Activated T-cell treated with anti-CD3 and anti-CD28 coated beads for 48 hours (primary cell): ENCODE measurements around the gene FOXI3.
"Not testable (repeated sequence)": the region's sequence is repeated elsewhere in the genome, so short reads cannot be mapped to it uniquely, and the experiment has no call there.

Experiments used
- DNase-seq: peaks from one replicate; pipeline ENCODE4 v3.0.0-alpha.2; 2020; ENCODE audit warnings: low read depth

Gene FOXI3

GRCh38 chr2:88442061-88442460 lies 10.4 kb downstream of the FOXI3 start:
- no peak for DNase-seq

- DNase-seq: no peak
Measured at GRCh38 chr2:88437010-88437409, 15.5 kb downstream of the FOXI3 start.

- no peak for DNase-seq
Measured at GRCh38 chr2:88429929-88430328, 22.6 kb downstream of the FOXI3 start.

- no peak for DNase-seq
Measured at GRCh38 chr2:88423733-88424132, 28.8 kb downstream of the FOXI3 start.

- DNase-seq: not testable (repeated sequence)
Measured at GRCh38 chr2:88419051-88419450, 33.4 kb downstream of the FOXI3 start.

- DNase-seq: no peak
Measured at GRCh38 chr2:88416016-88416663, 36.4 kb downstream of the FOXI3 start.

- not testable (repeated sequence) for DNase-seq
Measured at GRCh38 chr2:88408870-88409269, 43.6 kb downstream of the FOXI3 start.

GRCh38 chr2:88400037-88400767 lies 52.3 kb downstream of the FOXI3 start:
- no peak for DNase-seq

GRCh38 chr2:88398180-88398579 lies 54.3 kb downstream of the FOXI3 start:
- no peak for DNase-seq
